ENCODE data around the gene MDFI. TPM values are rescaled to one million over a fixed set of nuclear protein-coding genes. Genes with fewer than 3 reads are reported as not detected.

MDFI gene
- total and polyA plus RNA-seq, 3 donors from 2014 or later: 12.9 to 16.0 (median 15.1) TPM

- WGBS, 2 donors: 87 to 93% methylated on average over 5 of the region's 5 CpGs
- Histone ChIP-seq H3K4me3 (no peak overlapping the region), H3K36me3 (ENCODE audit: low read depth, missing control alignments) (no peaks in the 10 kb centered on the region), H3K27ac (no peak overlapping the region), H3K9me3 (no peaks in the 10 kb centered on the region), H3K27me3 (no peaks in the 10 kb centered on the region), H3K4me1 (no peaks in the 10 kb centered on the region)
- TF ChIP-seq CTCF (IDR thresholded peaks at IDR 0.05) (no peak), POLR2A (IDR thresholded peaks at IDR 0.05) (no peak)
- intact Hi-C loops (cut with DNase I; ENCODE audit: low total_unique reads): no loop called here
- DNase-seq: no peak
Observed at GRCh38 chr6:41664271-41664670, 26.0 kb downstream of the MDFI start.

GRCh38 chr6:41667195-41667594 lies 28.9 kb downstream of the MDFI start:
- Histone ChIP-seq H3K27ac (no peak overlapping the region), H3K27me3 (no peaks in the 10 kb centered on the region), H3K9me3 (no peaks in the 10 kb centered on the region), H3K36me3 (ENCODE audit: low read depth, missing control alignments) (no peaks in the 10 kb centered on the region), H3K4me3 (no peak overlapping the region), H3K4me1 (no peaks in the 10 kb centered on the region)
- intact Hi-C loops (cut with DNase I; ENCODE audit: low total_unique reads): no loop called here
- DNase-seq: no peak
- WGBS, 2 donors: 94 to 100% methylated on average over 1 of the region's 1 CpG
- TF ChIP-seq CTCF (IDR thresholded peaks at IDR 0.05): no peak
- TF ChIP-seq POLR2A (IDR thresholded peaks at IDR 0.05): no peak

GRCh38 chr6:41668968-41669367 lies 30.7 kb downstream of the MDFI start:
- Histone ChIP-seq H3K4me1 (no peaks in the 10 kb centered on the region), H3K36me3 (ENCODE audit: low read depth, missing control alignments) (no peaks in the 10 kb centered on the region), H3K4me3 (no peak overlapping the region), H3K27me3 (no peaks in the 10 kb centered on the region), H3K27ac (no peak overlapping the region), H3K9me3 (no peaks in the 10 kb centered on the region)
- 94 to 97% methylated on average over 2 of the region's 2 CpGs for WGBS, 2 donors
- TF ChIP-seq POLR2A (IDR thresholded peaks at IDR 0.05) (no peak), CTCF (IDR thresholded peaks at IDR 0.05) (no peak)
- no peak for DNase-seq
- intact Hi-C loops (cut with DNase I; ENCODE audit: low total_unique reads): no loop called here

GRCh38 chr6:41670703-41671360 lies 32.6 kb downstream of the MDFI start:
- Histone ChIP-seq H3K27ac (no peak overlapping the region), H3K4me3 (no peak overlapping the region), H3K36me3 (ENCODE audit: low read depth, missing control alignments) (no peaks in the 10 kb centered on the region), H3K9me3 (no peaks in the 10 kb centered on the region), H3K27me3 (no peaks in the 10 kb centered on the region), H3K4me1 (no peaks in the 10 kb centered on the region)
- intact Hi-C loops (cut with DNase I; ENCODE audit: low total_unique reads): no loop called here
- WGBS, 2 donors: 81 to 87% methylated on average over 9 of the region's 9 CpGs
- TF ChIP-seq POLR2A (IDR thresholded peaks at IDR 0.05) (no peak), CTCF (IDR thresholded peaks at IDR 0.05) (no peak)
- no peak for DNase-seq

- Histone ChIP-seq H3K9me3 (no peaks in the 10 kb centered on the region), H3K4me1 (no peaks in the 10 kb centered on the region), H3K27ac (no peak overlapping the region), H3K27me3 (no peaks in the 10 kb centered on the region), H3K36me3 (ENCODE audit: low read depth, missing control alignments) (no peaks in the 10 kb centered on the region), H3K4me3 (no peak overlapping the region)
- intact Hi-C loops (cut with DNase I; ENCODE audit: low total_unique reads): no loop called here
- no peak for DNase-seq
- WGBS, 2 donors: 64 to 70% methylated on average over 5 of the region's 5 CpGs
- TF ChIP-seq CTCF (IDR thresholded peaks at IDR 0.05) (no peak), POLR2A (IDR thresholded peaks at IDR 0.05) (no peak)
Observed at GRCh38 chr6:41671376-41671775, 33.1 kb downstream of the MDFI start.

Measured in testis (tissue), 3 donors.